ENCODE data around the gene PPP1R3A. TPM values are rescaled to one million over a fixed set of nuclear protein-coding genes. Genes with fewer than 3 reads are reported as not detected.

Gene PPP1R3A, protein sequence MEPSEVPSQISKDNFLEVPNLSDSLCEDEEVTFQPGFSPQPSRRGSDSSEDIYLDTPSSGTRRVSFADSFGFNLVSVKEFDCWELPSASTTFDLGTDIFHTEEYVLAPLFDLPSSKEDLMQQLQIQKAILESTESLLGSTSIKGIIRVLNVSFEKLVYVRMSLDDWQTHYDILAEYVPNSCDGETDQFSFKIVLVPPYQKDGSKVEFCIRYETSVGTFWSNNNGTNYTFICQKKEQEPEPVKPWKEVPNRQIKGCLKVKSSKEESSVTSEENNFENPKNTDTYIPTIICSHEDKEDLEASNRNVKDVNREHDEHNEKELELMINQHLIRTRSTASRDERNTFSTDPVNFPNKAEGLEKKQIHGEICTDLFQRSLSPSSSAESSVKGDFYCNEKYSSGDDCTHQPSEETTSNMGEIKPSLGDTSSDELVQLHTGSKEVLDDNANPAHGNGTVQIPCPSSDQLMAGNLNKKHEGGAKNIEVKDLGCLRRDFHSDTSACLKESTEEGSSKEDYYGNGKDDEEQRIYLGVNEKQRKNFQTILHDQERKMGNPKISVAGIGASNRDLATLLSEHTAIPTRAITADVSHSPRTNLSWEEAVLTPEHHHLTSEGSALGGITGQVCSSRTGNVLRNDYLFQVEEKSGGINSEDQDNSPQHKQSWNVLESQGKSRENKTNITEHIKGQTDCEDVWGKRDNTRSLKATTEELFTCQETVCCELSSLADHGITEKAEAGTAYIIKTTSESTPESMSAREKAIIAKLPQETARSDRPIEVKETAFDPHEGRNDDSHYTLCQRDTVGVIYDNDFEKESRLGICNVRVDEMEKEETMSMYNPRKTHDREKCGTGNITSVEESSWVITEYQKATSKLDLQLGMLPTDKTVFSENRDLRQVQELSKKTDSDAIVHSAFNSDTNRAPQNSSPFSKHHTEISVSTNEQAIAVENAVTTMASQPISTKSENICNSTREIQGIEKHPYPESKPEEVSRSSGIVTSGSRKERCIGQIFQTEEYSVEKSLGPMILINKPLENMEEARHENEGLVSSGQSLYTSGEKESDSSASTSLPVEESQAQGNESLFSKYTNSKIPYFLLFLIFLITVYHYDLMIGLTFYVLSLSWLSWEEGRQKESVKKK
- polyA plus RNA-seq (2013): not detected

DNA sequence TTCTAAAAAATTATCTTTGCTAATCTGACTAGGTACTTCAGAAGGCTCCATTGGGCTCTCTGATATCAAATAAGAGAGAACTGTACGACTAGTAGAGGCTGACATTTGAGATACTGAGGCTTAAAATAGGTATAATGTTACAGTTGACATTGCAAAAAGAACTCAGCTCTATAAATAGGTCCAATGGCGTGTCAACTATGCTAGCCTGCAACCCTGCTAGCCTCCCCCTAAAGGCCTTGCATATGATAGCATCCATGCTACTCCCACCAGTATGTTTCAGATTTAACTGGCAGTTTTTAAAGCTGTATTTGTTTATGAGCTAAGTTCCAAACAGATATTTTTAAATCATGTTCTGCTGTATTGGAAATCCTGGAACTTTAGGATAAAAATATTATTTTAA lies at the start of gene PPP1R3A:
Gene PPP1R3A, minus strand, starts transcription at position 64 of the 400 bp plus-strand sequence. Its CDS starts 13 bp downstream, at position 51.
- no peak within 1 kb of the TSS for H3K4me3 ChIP-seq (ENCODE audit: control insufficient read depth in 1 of 7, extremely low read depth in 1 of 7, insufficient read depth in 4 of 7, low read depth in 2 of 7, low read length in 6 of 7)
- H3K4me1 ChIP-seq (ENCODE audit: control extremely low read depth in 1 of 4, control insufficient read depth in 4 of 4, insufficient read depth in 4 of 4, low read length in 3 of 4): no peaks in the 10 kb centered on the region
- no peaks in the 10 kb centered on the region for H3K27me3 ChIP-seq (replicated peaks in 2 of 5; ENCODE audit: control insufficient read depth in 4 of 5, insufficient read depth in 5 of 5, low read length in 4 of 5)
- CTCF ChIA-PET: no interaction called here
- H3K9me3 ChIP-seq (ENCODE audit: control extremely low read depth in 1 of 5, control insufficient read depth in 4 of 5, insufficient read depth in 2 of 5, low read depth in 1 of 5, low read length in 4 of 5): no peaks in the 10 kb centered on the region
- POLR2A ChIA-PET: no interaction called here
- H3K27ac ChIP-seq (ENCODE audit: insufficient read depth in 1 of 2, low read depth in 1 of 2, low read length in 2 of 2, poor library complexity in 1 of 2, severe bottlenecking in 2 of 2): no peak within 1 kb of the TSS
- no peaks in the 10 kb centered on the region for H3K36me3 ChIP-seq (ENCODE audit: control insufficient read depth in 4 of 4, insufficient read depth in 4 of 4, low read length in 3 of 4)
- WGBS (ENCODE audit: insufficient coverage): 67% methylated on average over 1 of the region's 2 CpGs
- DNase-seq: no peak

GRCh38 chr7:113963356-113963755 lies 44.5 kb upstream of the PPP1R3A start:
- Histone ChIP-seq H3K4me1 (ENCODE audit: control extremely low read depth in 1 of 4, control insufficient read depth in 4 of 4, insufficient read depth in 4 of 4, low read length in 3 of 4) (no peaks in the 10 kb centered on the region), H3K4me3 (ENCODE audit: control insufficient read depth in 1 of 7, extremely low read depth in 1 of 7, insufficient read depth in 4 of 7, low read depth in 2 of 7, low read length in 6 of 7) (no peak overlapping the region), H3K36me3 (ENCODE audit: control insufficient read depth in 4 of 4, insufficient read depth in 4 of 4, low read length in 3 of 4) (no peaks in the 10 kb centered on the region), H3K9me3 (ENCODE audit: control extremely low read depth in 1 of 5, control insufficient read depth in 4 of 5, insufficient read depth in 2 of 5, low read depth in 1 of 5, low read length in 4 of 5) (peaks cover 0 to 4% (median 2%) of the 10 kb centered on the region in 5 experiments), H3K27me3 (replicated peaks in 2 of 5; ENCODE audit: control insufficient read depth in 4 of 5, insufficient read depth in 5 of 5, low read length in 4 of 5) (peaks cover 0 to 1% (median 0%) of the 10 kb centered on the region in 5 experiments), H3K27ac (ENCODE audit: insufficient read depth in 1 of 2, low read depth in 1 of 2, low read length in 2 of 2, poor library complexity in 1 of 2, severe bottlenecking in 2 of 2) (no peak overlapping the region)
- ChIA-PET POLR2A (no interaction called here), CTCF (no interaction called here)
- WGBS (ENCODE audit: insufficient coverage): 43% methylated on average over 1 of the region's 2 CpGs
- no peak for DNase-seq

- POLR2A ChIA-PET: no interaction called here
- CTCF ChIA-PET: no interaction called here
These were observed 41.1 kb upstream of the PPP1R3A start for GRCh38 chr7:113959910-113960309.

DNA sequence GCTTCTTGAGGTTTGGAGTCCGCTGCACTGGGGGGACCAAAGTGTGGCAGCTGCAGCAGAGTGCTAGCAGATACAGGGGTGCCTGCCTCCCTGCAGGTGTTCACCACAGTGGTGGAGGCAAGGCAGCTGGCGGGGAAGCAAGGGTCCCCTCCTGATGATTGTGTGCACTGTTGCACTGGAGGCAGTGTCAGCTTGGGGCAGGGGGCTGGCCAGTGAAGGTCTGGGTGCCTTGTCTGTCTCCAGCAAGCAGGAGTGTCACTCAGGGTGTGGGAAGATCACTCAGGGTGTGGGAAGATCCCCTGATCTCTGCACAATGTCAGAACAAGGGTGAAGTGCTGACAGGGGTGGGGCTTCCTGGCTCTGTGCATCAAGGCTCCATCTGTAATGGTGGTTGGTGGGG lies 36.3 kb upstream of the PPP1R3A start:
- no peak overlapping the region for H3K4me3 ChIP-seq (ENCODE audit: control insufficient read depth in 1 of 7, extremely low read depth in 1 of 7, insufficient read depth in 4 of 7, low read depth in 2 of 7, low read length in 6 of 7)
- no peaks in the 10 kb centered on the region for H3K36me3 ChIP-seq (ENCODE audit: control insufficient read depth in 4 of 4, insufficient read depth in 4 of 4, low read length in 3 of 4)
- peaks cover 2 to 23% (median 8%) of the 10 kb centered on the region in 5 experiments for H3K9me3 ChIP-seq (ENCODE audit: control extremely low read depth in 1 of 5, control insufficient read depth in 4 of 5, insufficient read depth in 2 of 5, low read depth in 1 of 5, low read length in 4 of 5)
- no peaks in the 10 kb centered on the region for H3K27me3 ChIP-seq (replicated peaks in 2 of 5; ENCODE audit: control insufficient read depth in 4 of 5, insufficient read depth in 5 of 5, low read length in 4 of 5)
- DNase-seq: no peak
- WGBS (ENCODE audit: insufficient coverage): 100% methylated on average over 2 of the region's 2 CpGs
- ChIA-PET CTCF (no interaction called here), POLR2A (no interaction called here)
- H3K27ac ChIP-seq (ENCODE audit: insufficient read depth in 1 of 2, low read depth in 1 of 2, low read length in 2 of 2, poor library complexity in 1 of 2, severe bottlenecking in 2 of 2): no peak overlapping the region
- H3K4me1 ChIP-seq (ENCODE audit: control extremely low read depth in 1 of 4, control insufficient read depth in 4 of 4, insufficient read depth in 4 of 4, low read length in 3 of 4): no peaks in the 10 kb centered on the region

More at GRCh38 chr7:113959910-113960309, 41.1 kb upstream of the PPP1R3A start:
- Histone ChIP-seq H3K27me3 (replicated peaks in 2 of 5; ENCODE audit: control insufficient read depth in 4 of 5, insufficient read depth in 5 of 5, low read length in 4 of 5) (peaks cover 0 to 1% (median 0%) of the 10 kb centered on the region in 5 experiments), H3K9me3 (ENCODE audit: control extremely low read depth in 1 of 5, control insufficient read depth in 4 of 5, insufficient read depth in 2 of 5, low read depth in 1 of 5, low read length in 4 of 5) (peaks cover 0 to 13% (median 8%) of the 10 kb centered on the region in 5 experiments), H3K27ac (ENCODE audit: insufficient read depth in 1 of 2, low read depth in 1 of 2, low read length in 2 of 2, poor library complexity in 1 of 2, severe bottlenecking in 2 of 2) (no peak overlapping the region), H3K36me3 (ENCODE audit: control insufficient read depth in 4 of 4, insufficient read depth in 4 of 4, low read length in 3 of 4) (no peaks in the 10 kb centered on the region), H3K4me1 (ENCODE audit: control extremely low read depth in 1 of 4, control insufficient read depth in 4 of 4, insufficient read depth in 4 of 4, low read length in 3 of 4) (no peaks in the 10 kb centered on the region), H3K4me3 (ENCODE audit: control insufficient read depth in 1 of 7, extremely low read depth in 1 of 7, insufficient read depth in 4 of 7, low read depth in 2 of 7, low read length in 6 of 7) (no peak overlapping the region)
- DNase-seq: no peak
- 95% methylated on average over 2 of the region's 2 CpGs for WGBS (ENCODE audit: insufficient coverage)

GRCh38 chr7:113953553-113953952 lies 34.7 kb upstream of the PPP1R3A start:
- POLR2A ChIA-PET: no interaction called here
- WGBS (ENCODE audit: insufficient coverage): no CpG with 5 or more reads among the region's 2 CpGs
- Histone ChIP-seq H3K36me3 (ENCODE audit: control insufficient read depth in 4 of 4, insufficient read depth in 4 of 4, low read length in 3 of 4) (no peaks in the 10 kb centered on the region), H3K9me3 (ENCODE audit: control extremely low read depth in 1 of 5, control insufficient read depth in 4 of 5, insufficient read depth in 2 of 5, low read depth in 1 of 5, low read length in 4 of 5) (peaks cover 2 to 21% (median 5%) of the 10 kb centered on the region in 5 experiments), H3K4me1 (ENCODE audit: control extremely low read depth in 1 of 4, control insufficient read depth in 4 of 4, insufficient read depth in 4 of 4, low read length in 3 of 4) (no peaks in the 10 kb centered on the region), H3K27me3 (replicated peaks in 2 of 5; ENCODE audit: control insufficient read depth in 4 of 5, insufficient read depth in 5 of 5, low read length in 4 of 5) (no peaks in the 10 kb centered on the region), H3K27ac (ENCODE audit: insufficient read depth in 1 of 2, low read depth in 1 of 2, low read length in 2 of 2, poor library complexity in 1 of 2, severe bottlenecking in 2 of 2) (no peak overlapping the region), H3K4me3 (ENCODE audit: control insufficient read depth in 1 of 7, extremely low read depth in 1 of 7, insufficient read depth in 4 of 7, low read depth in 2 of 7, low read length in 6 of 7) (no peak overlapping the region)
- no peak for DNase-seq
- CTCF ChIA-PET: no interaction called here

DNA sequence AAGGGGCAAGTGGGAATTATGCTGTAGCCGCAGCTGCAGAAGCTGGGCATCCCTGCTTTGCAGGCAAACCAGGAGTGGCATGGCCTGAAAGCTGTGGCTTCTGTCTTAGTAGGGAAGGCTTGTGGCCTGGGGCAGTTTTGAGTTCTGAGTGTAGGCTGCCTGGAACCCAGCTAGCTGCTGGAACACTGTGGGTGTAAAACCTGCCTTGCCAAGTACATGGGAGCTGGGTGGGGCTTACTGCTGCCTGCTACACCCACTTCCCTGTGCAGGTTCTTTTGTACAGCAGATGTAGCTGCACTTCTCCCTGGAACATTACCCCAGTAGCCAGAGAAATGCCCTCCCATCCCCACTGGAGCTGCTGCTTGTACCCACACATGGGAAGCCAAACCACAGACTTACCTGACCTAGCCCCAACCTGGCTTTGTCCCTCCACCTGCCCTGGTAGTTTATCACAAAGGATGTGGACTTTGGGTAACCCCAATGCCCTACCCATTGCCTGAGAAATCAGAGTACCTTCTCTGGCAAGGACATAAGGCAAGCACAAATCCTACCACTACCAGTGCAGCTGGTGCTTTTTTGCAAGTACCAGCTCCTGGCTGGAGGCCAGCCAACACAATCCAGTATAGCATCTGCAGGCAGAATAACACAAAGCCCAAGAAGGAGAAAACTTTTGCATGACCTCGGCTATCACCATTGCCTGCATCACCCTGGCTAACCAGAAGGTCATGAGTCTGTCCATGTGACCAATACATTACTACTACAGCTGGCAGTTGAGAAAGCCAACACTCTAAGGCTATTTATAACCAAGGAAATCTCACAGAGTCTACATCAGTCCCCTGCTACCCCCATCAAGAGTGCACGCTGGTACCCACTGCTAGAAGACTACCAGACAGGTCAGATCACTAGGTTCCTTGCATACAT lies 26.5 kb upstream of the PPP1R3A start:
- Histone ChIP-seq H3K27ac (ENCODE audit: insufficient read depth in 1 of 2, low read depth in 1 of 2, low read length in 2 of 2, poor library complexity in 1 of 2, severe bottlenecking in 2 of 2) (no peak overlapping the region), H3K36me3 (ENCODE audit: control insufficient read depth in 4 of 4, insufficient read depth in 4 of 4, low read length in 3 of 4) (no peaks in the 10 kb centered on the region), H3K9me3 (ENCODE audit: control extremely low read depth in 1 of 5, control insufficient read depth in 4 of 5, insufficient read depth in 2 of 5, low read depth in 1 of 5, low read length in 4 of 5) (no peaks in the 10 kb centered on the region), H3K27me3 (replicated peaks in 2 of 5; ENCODE audit: control insufficient read depth in 4 of 5, insufficient read depth in 5 of 5, low read length in 4 of 5) (no peaks in the 10 kb centered on the region), H3K4me3 (ENCODE audit: control insufficient read depth in 1 of 7, extremely low read depth in 1 of 7, insufficient read depth in 4 of 7, low read depth in 2 of 7, low read length in 6 of 7) (no peak overlapping the region), H3K4me1 (ENCODE audit: control extremely low read depth in 1 of 4, control insufficient read depth in 4 of 4, insufficient read depth in 4 of 4, low read length in 3 of 4) (peaks cover 0 to 12% (median 6%) of the 10 kb centered on the region in 4 experiments)
- CTCF ChIA-PET: no interaction called here
- DNase-seq: no peak
- POLR2A ChIA-PET: no interaction called here
- 89% methylated on average over 3 of the region's 3 CpGs for WGBS (ENCODE audit: insufficient coverage)

Data from common myeloid progenitor, CD34-positive (primary cell).